Large intestine (tissue), 3 donors: Measurements from ENCODE around the gene FUT2. TPM values are rescaled to one million over a fixed set of nuclear protein-coding genes. Genes with fewer than 3 reads are reported as not detected.

Source experiments
- DNase-seq, 2 donors: peaks; one replicate each; pipeline versions ENCODE4 v3.0.0 to v3.0.0-alpha.2; 2013
- H3K27ac ChIP-seq: one replicate; pipeline ENCODE4 v1.5.1; 2013; ENCODE audit warnings: low read length
- H3K27me3 ChIP-seq: 2 replicates; pipeline ENCODE4 v1.6.1; 2013; ENCODE audit warnings: low read length; ENCODE audit not compliant: control insufficient read depth, insufficient read depth
- H3K36me3 ChIP-seq: 2 replicates; pipeline ENCODE4 v1.6.1; 2013; ENCODE audit warnings: low read length; ENCODE audit not compliant: control insufficient read depth, insufficient read depth
- H3K4me1 ChIP-seq: one replicate; pipeline ENCODE4 v1.6.1; 2013; ENCODE audit warnings: low read length; ENCODE audit not compliant: control insufficient read depth, insufficient read depth
- H3K4me3 ChIP-seq: one replicate; pipeline ENCODE4 v1.5.1; 2013; ENCODE audit warnings: low read length
- H3K9me3 ChIP-seq: one replicate; pipeline ENCODE4 v1.6.1; 2013; ENCODE audit warnings: mild to moderate bottlenecking, low read depth, low read length, moderate library complexity; ENCODE audit not compliant: control insufficient read depth
- WGBS: methylation state at CpG from one replicate; pipeline ENCODE4 v1.1.5; 2013; ENCODE audit warnings: low lambda C conversion rate; ENCODE audit not compliant: insufficient coverage; 5-methylcytosine and 5-hydroxymethylcytosine counted together
- polyA plus RNA-seq: library from polyadenylated mRNA; unstranded; fragments of 120-200 nt; gene quantifications from one replicate; pipeline ENCODE4 v1.2.1, GENCODE V29; 2013

Gene FUT2
- polyA plus RNA-seq, 1 donor, result 105 TPM

DNA sequence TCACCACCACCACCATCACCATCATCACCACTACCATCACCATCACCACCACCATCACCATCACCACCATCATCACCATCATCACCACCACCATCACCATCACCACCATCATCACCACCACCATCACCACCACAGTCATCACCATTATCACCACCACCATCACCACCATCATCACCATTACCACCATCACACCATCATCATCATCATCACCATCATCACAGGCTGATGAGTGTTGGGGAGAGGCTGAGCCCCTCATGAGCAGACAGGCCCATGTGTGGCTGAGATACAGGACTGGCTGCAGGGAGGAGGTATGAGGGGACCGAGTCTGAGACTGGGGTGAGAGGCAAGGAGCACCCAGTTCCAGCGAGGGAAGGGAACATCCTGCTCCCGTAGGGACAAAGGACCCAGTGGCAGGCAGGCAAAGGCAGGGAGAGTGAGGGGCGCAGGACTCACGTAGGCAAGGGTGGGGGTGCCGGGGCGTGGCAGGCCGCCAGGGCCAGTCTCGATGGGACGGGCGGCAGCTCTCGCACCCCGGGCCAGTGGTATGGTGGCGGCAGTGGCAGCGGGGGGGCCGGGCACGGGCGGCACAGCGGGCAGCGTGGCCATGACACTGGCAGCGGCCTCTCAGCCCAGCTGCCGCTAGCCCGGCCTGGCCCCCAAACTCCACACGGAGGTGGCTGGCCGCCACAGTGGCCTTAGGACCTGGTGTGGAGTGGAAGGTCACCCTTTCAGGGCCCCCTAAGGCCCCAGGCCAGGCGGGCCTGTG, 25.7 kb upstream of the FUT2 start:
- Histone ChIP-seq H3K4me1 (peaks cover 10% of the 10 kb centered on the region), H3K36me3 (no peaks in the 10 kb centered on the region), H3K9me3 (peaks cover 7% of the 10 kb centered on the region), H3K4me3 (no peak overlapping the region), H3K27ac (no peak overlapping the region), H3K27me3 (no peaks in the 10 kb centered on the region)
- no peak for DNase-seq
- WGBS, result no CpG with 5 or more reads among the region's 26 CpGs

- no CpG with 5 or more reads among the region's 21 CpGs for WGBS
- DNase-seq, result no peak
- no peak overlapping the region for H3K4me3 ChIP-seq
- peaks cover 14% of the 10 kb centered on the region for H3K4me1 ChIP-seq
- no peak overlapping the region for H3K27ac ChIP-seq
- H3K27me3 ChIP-seq, result no peaks in the 10 kb centered on the region
- H3K9me3 ChIP-seq, result peaks cover 7% of the 10 kb centered on the region
- H3K36me3 ChIP-seq, result no peaks in the 10 kb centered on the region
Measured at GRCh38 chr19:48670699-48671445, 24.9 kb upstream of the FUT2 start.

GRCh38 chr19:48671446-48671995, 24.2 kb upstream of the FUT2 start:
- peaks cover 7% of the 10 kb centered on the region for H3K9me3 ChIP-seq

DNA sequence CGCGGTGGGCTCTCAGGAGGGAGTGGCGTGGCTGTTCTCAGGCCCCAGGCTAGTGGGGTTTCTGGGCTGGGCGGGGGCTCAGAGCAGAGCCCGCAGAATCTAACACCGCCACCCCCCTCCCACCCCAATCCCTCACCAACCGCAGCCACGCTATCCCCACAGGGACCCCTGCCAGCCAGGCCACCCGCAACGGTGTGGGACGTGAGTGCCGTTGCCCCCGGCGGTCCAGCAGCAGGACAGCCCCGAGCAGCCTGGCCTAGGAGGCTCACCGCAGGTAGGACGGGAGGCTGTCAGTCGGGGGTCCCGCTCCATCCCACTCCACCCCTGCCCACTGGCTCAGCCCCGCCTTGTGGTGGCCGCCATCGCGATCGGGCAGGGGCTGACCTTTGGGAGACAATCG, 22.8 kb upstream of the FUT2 start, which contains the start of gene NTN5:
Gene NTN5, minus strand, starts transcription at position 24 of the 400 bp plus-strand sequence. CDS start 2,031 bp downstream, outside the sequence.
- peaks cover 34% of the 10 kb centered on the region for H3K4me1 ChIP-seq
- no peak within 1 kb of the TSS for H3K4me3 ChIP-seq
- peaks cover 7% of the 10 kb centered on the region for H3K9me3 ChIP-seq
- no CpG with 5 or more reads among the region's 25 CpGs for WGBS
- no peaks in the 10 kb centered on the region for H3K27me3 ChIP-seq
- H3K27ac ChIP-seq, result no peak within 1 kb of the TSS
- no peak for DNase-seq
- H3K36me3 ChIP-seq, result no peaks in the 10 kb centered on the region

More at GRCh38 chr19:48671446-48671995, 24.2 kb upstream of the FUT2 start:
- DNase-seq, result no peak
- peaks cover 20% of the 10 kb centered on the region for H3K4me1 ChIP-seq
- no peak overlapping the region for H3K4me3 ChIP-seq
- no CpG with 5 or more reads among the region's 10 CpGs for WGBS
- no peaks in the 10 kb centered on the region for H3K36me3 ChIP-seq
- H3K27ac ChIP-seq, result no peak overlapping the region
- H3K27me3 ChIP-seq, result no peaks in the 10 kb centered on the region

DNA sequence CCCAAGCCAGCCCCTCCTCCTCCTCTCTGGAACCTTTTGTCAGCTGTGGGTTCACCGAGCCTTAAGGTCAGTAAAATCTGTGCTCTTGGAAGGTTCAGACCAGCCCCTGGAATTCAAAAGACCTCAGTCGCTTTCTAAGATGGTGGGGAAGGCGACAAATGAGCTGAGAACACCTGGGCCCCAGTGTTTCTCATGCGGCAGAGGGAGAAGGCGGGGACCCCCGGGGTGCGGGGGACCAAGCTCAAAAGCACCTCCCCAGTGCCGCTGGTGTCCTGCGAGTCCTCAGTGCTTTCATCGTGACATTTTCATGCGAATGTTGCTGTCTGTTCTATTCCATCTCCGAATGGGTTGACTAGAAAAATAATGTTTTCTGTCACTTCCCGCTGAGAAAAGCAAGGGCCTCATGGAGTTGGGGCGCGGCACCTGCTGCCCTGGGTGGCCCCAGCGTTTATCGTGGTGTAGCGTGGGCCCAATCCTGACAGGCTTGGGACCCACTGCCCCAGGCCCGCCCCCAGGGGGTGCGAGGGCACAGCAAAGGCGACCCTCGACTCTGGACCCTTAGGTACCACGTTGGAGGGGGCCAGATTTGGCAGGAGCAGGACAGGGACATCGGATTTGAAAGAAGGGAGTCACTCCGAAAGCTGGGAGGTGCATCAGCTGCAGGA, 22.2 kb upstream of the FUT2 start:
- no CpG with 5 or more reads among the region's 25 CpGs for whole genome bisulfite sequencing
- no peaks in the 10 kb centered on the region for H3K27me3 ChIP-seq
- H3K9me3 ChIP-seq, result peaks cover 7% of the 10 kb centered on the region
- H3K36me3 ChIP-seq, result no peaks in the 10 kb centered on the region
- no peak overlapping the region for H3K4me3 ChIP-seq
- H3K4me1 ChIP-seq, result peaks cover 40% of the 10 kb centered on the region
- DNase-seq, result no peak
- H3K27ac ChIP-seq, result no peak overlapping the region

DNA sequence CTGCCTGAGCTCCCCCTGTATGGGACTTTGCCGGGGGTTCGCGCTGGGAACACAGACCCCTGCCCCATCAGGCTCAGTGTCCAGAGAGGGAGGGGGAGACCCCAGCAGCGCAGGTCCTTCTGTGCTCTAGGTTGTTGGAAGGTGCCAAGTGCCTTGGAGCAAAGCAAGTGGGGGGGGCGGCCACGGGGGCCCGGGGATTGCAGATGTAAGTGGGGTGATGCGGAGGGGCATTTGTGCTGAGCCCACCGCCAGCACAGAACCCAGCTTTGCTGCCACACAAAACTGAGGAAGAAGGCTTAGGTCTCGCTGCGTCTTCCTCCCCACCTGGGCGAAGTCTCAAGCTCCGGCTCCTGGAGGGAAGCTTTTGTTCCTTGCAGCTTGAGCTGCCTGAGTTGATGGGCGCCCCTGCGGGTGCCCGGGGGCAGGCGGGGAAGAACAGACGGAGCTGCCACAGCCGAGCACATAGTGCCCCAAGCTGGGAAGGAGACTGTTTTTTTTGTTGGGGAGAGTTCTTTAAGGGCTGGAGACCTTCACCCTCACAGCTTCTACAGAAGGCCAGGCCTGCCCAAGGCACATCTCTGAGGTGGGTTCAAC, 21.5 kb upstream of the FUT2 start:
- peaks cover 44% of the 10 kb centered on the region for H3K4me1 ChIP-seq
- no CpG with 5 or more reads among the region's 19 CpGs for WGBS
- no peak overlapping the region for H3K27ac ChIP-seq
- H3K36me3 ChIP-seq, result no peaks in the 10 kb centered on the region
- H3K27me3 ChIP-seq, result no peaks in the 10 kb centered on the region
- peaks cover 7% of the 10 kb centered on the region for H3K9me3 ChIP-seq
- no peak overlapping the region for H3K4me3 ChIP-seq
- no peak for DNase-seq

GRCh38 chr19:48674921-48675824, 20.6 kb upstream of the FUT2 start:
- Histone ChIP-seq H3K27me3 (no peaks in the 10 kb centered on the region), H3K27ac (no peak overlapping the region), H3K4me3 (no peak overlapping the region), H3K36me3 (no peaks in the 10 kb centered on the region), H3K9me3 (peaks cover 6% of the 10 kb centered on the region), H3K4me1 (peaks cover 45% of the 10 kb centered on the region)
- peak; percentile 85 to 86 for DNase-seq
- no CpG with 5 or more reads among the region's 28 CpGs for WGBS

DNA sequence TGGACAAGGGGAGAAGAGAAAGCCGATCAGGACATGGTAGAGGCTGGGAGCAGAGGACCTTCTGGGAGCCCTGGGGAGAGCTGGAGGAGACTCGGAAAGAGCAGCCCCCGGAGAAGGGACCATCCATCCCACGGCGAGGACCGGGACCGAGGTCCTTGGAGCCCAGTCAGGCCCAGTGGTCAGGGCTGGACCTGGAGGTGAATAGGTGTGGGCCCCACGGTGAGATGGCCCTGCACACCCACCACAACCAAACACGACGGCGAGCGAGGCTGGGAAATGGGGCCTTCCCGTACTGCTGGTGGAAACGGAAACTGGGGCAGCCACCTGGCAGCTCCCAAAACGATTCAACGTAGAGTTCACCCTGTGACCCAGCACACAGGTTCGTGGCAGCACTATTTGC, 19.3 kb upstream of the FUT2 start:
- Histone ChIP-seq H3K4me3 (no peak overlapping the region), H3K4me1 (peaks cover 36% of the 10 kb centered on the region), H3K36me3 (no peaks in the 10 kb centered on the region), H3K27ac (peak overlapping the region; percentile 85), H3K27me3 (no peaks in the 10 kb centered on the region), H3K9me3 (peaks cover 4% of the 10 kb centered on the region)
- WGBS, result no CpG with 5 or more reads among the region's 17 CpGs
- DNase-seq, result no peak

GRCh38 chr19:48676887-48677286, 18.9 kb upstream of the FUT2 start:
- H3K36me3 ChIP-seq, result no peaks in the 10 kb centered on the region
- no peaks in the 10 kb centered on the region for H3K27me3 ChIP-seq
- H3K27ac ChIP-seq, result peak overlapping the region; percentile 85
- H3K9me3 ChIP-seq, result peaks cover 4% of the 10 kb centered on the region
- no peak overlapping the region for H3K4me3 ChIP-seq
- whole genome bisulfite sequencing, result 20% methylated on average over 7 of the region's 13 CpGs
- DNase-seq, result peak; percentile 92 to 96
- peaks cover 36% of the 10 kb centered on the region for H3K4me1 ChIP-seq
